HEK293T (cell line): ENCODE data around the gene GOLGA2.

ENCODE experiments used
- CTCF ChIA-PET: fragments of 350-600 bp; formaldehyde crosslinking; extraction: SDS; loops from one replicate; lab custom pipeline; 2021; ENCODE audit warnings: antibody characterized with exemption, inconsistent platforms; lab: Yijun Ruan, JAX
- POLR2A ChIA-PET: fragments of 350-600 bp; formaldehyde crosslinking; extraction: SDS; loops from one replicate; lab custom pipeline; 2020; ENCODE audit warnings: antibody characterized with exemption, inconsistent platforms; lab: Yijun Ruan, JAX
- DNase-seq: peaks from one replicate; pipeline ENCODE4 v3.0.0; 2012; ENCODE audit warnings: mixed read lengths; ENCODE audit errors: extremely low spot score
- ARNT ChIP-seq: fragments of 450-650 bp; IDR thresholded peaks from 2 replicates; pipeline ENCODE4 v1.6.1; 2017; ENCODE audit warnings: mild to moderate bottlenecking
- BHLHE40 ChIP-seq: fragments of 450-650 bp; IDR thresholded peaks from 2 replicates; pipeline ENCODE4 v1.6.1; 2016; ENCODE audit warnings: mild to moderate bottlenecking, moderate library complexity, borderline replicate concordance
- CTBP1 ChIP-seq: fragments of 450-650 bp; IDR thresholded peaks from 2 replicates; pipeline ENCODE4 v1.6.1; 2016; ENCODE audit warnings: borderline replicate concordance
- ELF4 ChIP-seq: fragments of 450-650 bp; IDR thresholded peaks from 2 replicates; pipeline ENCODE4 v1.6.1; 2017; ENCODE audit warnings: antibody characterized with exemption
- FOXA1 ChIP-seq: fragments of 450-650 bp; IDR thresholded peaks from 2 replicates; pipeline ENCODE4 v1.6.1; 2016; ENCODE audit warnings: mild to moderate bottlenecking
- FOXK2 ChIP-seq: fragments of 450-650 bp; IDR thresholded peaks from 2 replicates; pipeline ENCODE4 v1.6.1; 2016; ENCODE audit warnings: mild to moderate bottlenecking
- FOXM1 ChIP-seq: fragments of 450-650 bp; IDR thresholded peaks from 2 replicates; pipeline ENCODE4 v1.6.1; 2017; ENCODE audit warnings: mild to moderate bottlenecking, borderline replicate concordance
- HDGF ChIP-seq: fragments of 450-650 bp; IDR thresholded peaks from 2 replicates; pipeline ENCODE4 v1.6.1; 2017; ENCODE audit warnings: antibody characterized with exemption, borderline replicate concordance
- L3MBTL2 ChIP-seq: fragments of 450-650 bp; conservative IDR thresholded peaks from 2 replicates; pipeline ENCODE4 v1.6.1; 2016; ENCODE audit warnings: mild to moderate bottlenecking
- LEF1 ChIP-seq: fragments of 450-650 bp; IDR thresholded peaks from 2 replicates; pipeline ENCODE4 v1.6.1; 2017; ENCODE audit warnings: mild to moderate bottlenecking, borderline replicate concordance
- NFRKB ChIP-seq: fragments of 450-650 bp; IDR thresholded peaks from 2 replicates; pipeline ENCODE4 v1.6.1; 2016; ENCODE audit warnings: mild to moderate bottlenecking, moderate library complexity
- SP1 ChIP-seq: fragments of 450-650 bp; IDR thresholded peaks from 2 replicates; pipeline ENCODE4 v1.6.1; 2017
- SUZ12 ChIP-seq: fragments of 450-650 bp; IDR thresholded peaks from 2 replicates; pipeline ENCODE4 v1.6.1; 2016; ENCODE audit warnings: mild to moderate bottlenecking
- TARDBP ChIP-seq: fragments of 450-650 bp; IDR thresholded peaks from 2 replicates; pipeline ENCODE4 v1.6.1; 2016
- ZNF384 ChIP-seq: fragments of 450-650 bp; IDR thresholded peaks from 2 replicates; pipeline ENCODE4 v1.6.1; 2016
- TF ChIP-seq, protein P1 (sequence below): fragments of 450-650 bp; IDR thresholded peaks from 2 replicates; pipeline ENCODE4 v1.6.1; 2016

The GOLGA2 gene, protein sequence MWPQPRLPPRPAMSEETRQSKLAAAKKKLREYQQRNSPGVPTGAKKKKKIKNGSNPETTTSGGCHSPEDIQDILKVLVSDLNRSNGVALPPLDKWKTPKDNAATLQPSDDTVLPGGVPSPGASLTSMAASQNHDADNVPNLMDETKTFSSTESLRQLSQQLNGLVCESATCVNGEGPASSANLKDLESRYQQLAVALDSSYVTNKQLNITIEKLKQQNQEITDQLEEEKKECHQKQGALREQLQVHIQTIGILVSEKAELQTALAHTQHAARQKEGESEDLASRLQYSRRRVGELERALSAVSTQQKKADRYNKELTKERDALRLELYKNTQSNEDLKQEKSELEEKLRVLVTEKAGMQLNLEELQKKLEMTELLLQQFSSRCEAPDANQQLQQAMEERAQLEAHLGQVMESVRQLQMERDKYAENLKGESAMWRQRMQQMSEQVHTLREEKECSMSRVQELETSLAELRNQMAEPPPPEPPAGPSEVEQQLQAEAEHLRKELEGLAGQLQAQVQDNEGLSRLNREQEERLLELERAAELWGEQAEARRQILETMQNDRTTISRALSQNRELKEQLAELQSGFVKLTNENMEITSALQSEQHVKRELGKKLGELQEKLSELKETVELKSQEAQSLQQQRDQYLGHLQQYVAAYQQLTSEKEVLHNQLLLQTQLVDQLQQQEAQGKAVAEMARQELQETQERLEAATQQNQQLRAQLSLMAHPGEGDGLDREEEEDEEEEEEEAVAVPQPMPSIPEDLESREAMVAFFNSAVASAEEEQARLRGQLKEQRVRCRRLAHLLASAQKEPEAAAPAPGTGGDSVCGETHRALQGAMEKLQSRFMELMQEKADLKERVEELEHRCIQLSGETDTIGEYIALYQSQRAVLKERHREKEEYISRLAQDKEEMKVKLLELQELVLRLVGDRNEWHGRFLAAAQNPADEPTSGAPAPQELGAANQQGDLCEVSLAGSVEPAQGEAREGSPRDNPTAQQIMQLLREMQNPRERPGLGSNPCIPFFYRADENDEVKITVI

GRCh38 chr9:128275198-128276007 is at the start of gene GOLGA2:
TSS of gene GOLGA2 (minus strand) at chr9:128276007. CDS start at chr9:128275976, 31 bp downstream.
- peak; percentile 65 for DNase-seq
- TF ChIP-seq FOXM1 (no peak), L3MBTL2 (no peak), HDGF (no peak), SUZ12 (no peak), CTBP1 (no peak), FOXA1 (no peak), FOXK2 (no peak), ELF4 (no peak), SP1 (no peak), TARDBP (no peak), ZNF384 (no peak), NFRKB (no peak), ARNT (no peak), LEF1 (no peak), BHLHE40 (no peak)
- TF ChIP-seq, protein P1, sequence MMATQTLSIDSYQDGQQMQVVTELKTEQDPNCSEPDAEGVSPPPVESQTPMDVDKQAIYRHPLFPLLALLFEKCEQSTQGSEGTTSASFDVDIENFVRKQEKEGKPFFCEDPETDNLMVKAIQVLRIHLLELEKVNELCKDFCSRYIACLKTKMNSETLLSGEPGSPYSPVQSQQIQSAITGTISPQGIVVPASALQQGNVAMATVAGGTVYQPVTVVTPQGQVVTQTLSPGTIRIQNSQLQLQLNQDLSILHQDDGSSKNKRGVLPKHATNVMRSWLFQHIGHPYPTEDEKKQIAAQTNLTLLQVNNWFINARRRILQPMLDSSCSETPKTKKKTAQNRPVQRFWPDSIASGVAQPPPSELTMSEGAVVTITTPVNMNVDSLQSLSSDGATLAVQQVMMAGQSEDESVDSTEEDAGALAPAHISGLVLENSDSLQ: no peak
- CTCF ChIA-PET: no interaction called here

GRCh38 chr9:128324401-128324800 is 48.6 kb upstream of the GOLGA2 start:
- no peak for TF ChIP-seq FOXM1
- TF ChIP-seq, protein P1: no peak
- TF ChIP-seq BHLHE40: no peak
- TF ChIP-seq NFRKB: no peak
- no peak for TF ChIP-seq FOXK2
- TF ChIP-seq TARDBP: no peak
- TF ChIP-seq LEF1: no peak
- TF ChIP-seq CTBP1: no peak
- TF ChIP-seq ELF4: no peak
- TF ChIP-seq ARNT: no peak
- no peak for TF ChIP-seq FOXA1
- no peak for TF ChIP-seq SP1
- TF ChIP-seq SUZ12: no peak
- TF ChIP-seq L3MBTL2: no peak
- no peak for TF ChIP-seq HDGF
- no peak for TF ChIP-seq ZNF384
- CTCF ChIA-PET: no interaction called here
- no peak for DNase-seq
- POLR2A ChIA-PET: interaction anchor here (1.0 kb wide), 1 partner anchor 9 kb away, joined by 4 read pairs; no protein-coding TSS in a partner anchor

More at GRCh38 chr9:128275198-128276007, at the start of gene GOLGA2:
- POLR2A ChIA-PET: interaction anchor here (0.6 to 1.2 kb wide), 27 partner anchors 10 to 229 kb away, joined by 3 to 11 read pairs (median 4); partner anchors contain the start of genes GLE1 and URM1

DNA sequence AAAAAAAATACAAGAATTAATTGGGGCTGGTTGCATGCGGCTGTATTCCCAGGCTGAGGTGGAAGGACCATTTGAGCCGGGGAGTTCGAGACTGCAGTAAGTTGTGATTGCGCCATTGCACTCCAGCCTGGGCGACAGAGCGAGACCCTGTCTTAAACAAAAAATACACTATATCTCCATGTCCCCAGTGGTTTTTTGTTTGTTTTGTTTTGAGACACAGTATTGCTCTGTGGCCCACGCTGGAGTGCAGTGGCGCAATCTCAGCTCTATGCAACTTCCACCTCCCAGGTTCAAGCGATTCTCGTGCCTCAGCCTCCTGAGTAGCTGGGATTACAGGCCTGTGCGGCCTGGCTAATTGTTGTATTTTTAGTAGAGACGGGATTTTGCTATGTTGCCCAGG is 48.0 kb upstream of the GOLGA2 start:
- no peak for DNase-seq
- ChIA-PET POLR2A (interaction anchor here (1.0 kb wide), 1 partner anchor 10 kb away, joined by 4 read pairs; no protein-coding TSS in a partner anchor), CTCF (no interaction called here)
- no peak for TF ChIP-seq LEF1

DNA sequence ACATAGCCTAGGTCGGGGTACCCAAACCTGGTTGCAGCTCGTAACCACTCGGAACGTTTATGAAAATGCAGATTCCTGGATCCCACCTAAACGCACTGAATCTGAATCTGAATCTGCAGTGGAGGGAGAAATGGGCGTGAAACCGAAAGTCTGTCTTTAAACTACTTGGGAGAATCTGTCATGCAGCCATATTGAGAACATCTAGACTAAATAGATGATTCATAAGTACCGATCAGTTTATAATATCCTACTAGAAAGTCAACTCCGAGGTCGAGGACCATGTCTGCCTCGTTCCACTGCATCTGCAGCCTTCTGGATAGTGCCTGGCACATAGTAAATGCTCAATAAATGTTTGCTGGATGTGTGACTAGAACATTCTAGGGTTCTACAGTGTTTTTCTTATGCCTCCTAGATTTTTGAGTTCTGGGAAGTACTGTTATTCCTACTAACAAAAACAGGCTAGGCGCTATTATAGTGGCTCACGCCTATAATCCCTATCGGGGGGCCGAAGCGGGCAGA is 47.5 kb upstream of the GOLGA2 start:
- ChIA-PET POLR2A (interaction anchor here (1.0 kb wide), 1 partner anchor 10 kb away, joined by 4 read pairs; no protein-coding TSS in a partner anchor), CTCF (no interaction called here)
- DNase-seq: no peak
- TF ChIP-seq LEF1 (no peak), FOXA1 (no peak), CTBP1 (no peak), FOXM1 (no peak), L3MBTL2 (no peak), TARDBP (no peak), FOXK2 (no peak)

- no peak for TF ChIP-seq SUZ12
- peak; percentile 26 for TF ChIP-seq L3MBTL2
- no peak for TF ChIP-seq FOXM1
- TF ChIP-seq TARDBP: peak; percentile 74
- no peak for TF ChIP-seq FOXK2
- no peak for TF ChIP-seq BHLHE40
- no peak for TF ChIP-seq ARNT
- no peak for TF ChIP-seq SP1
- no peak for TF ChIP-seq ZNF384
- no peak for TF ChIP-seq NFRKB
- TF ChIP-seq CTBP1: peak; percentile 90
- peak; percentile 55 for TF ChIP-seq ELF4
- TF ChIP-seq HDGF: no peak
- no peak for TF ChIP-seq FOXA1
- POLR2A ChIA-PET: no interaction called here
Measured at GRCh38 chr9:128322404-128323211, 46.8 kb upstream of the GOLGA2 start, which contains the start of the genes COQ4 and TRUB2. TSS of gene COQ4 (plus strand) at chr9:128322839. CDS start at chr9:128322859, 20 bp downstream. TSS of gene TRUB2 (minus strand) at chr9:128322447. CDS start at chr9:128322408, 39 bp downstream.

More at GRCh38 chr9:128322404-128323211, 46.8 kb upstream of the GOLGA2 start, which contains the start of the genes COQ4 and TRUB2:
- peak; percentile 92 for DNase-seq
- CTCF ChIA-PET: no interaction called here
